PC-9 (cell line): Measurements from ENCODE around the gene FOXP3. TPM values are rescaled to one million over a fixed set of nuclear protein-coding genes. Genes with fewer than 3 reads are reported as not detected.

Experiments used
- BruUV-seq: library from RNA; stranded (reverse); fragments of 400-500 nt; replicated peaks from 2 replicates; lab custom pipeline; 2021; lab: Mats Ljungman, UMichigan
- CTCF ChIA-PET: fragments of 300-600 bp; sonication (Branson Sonifier 250); formaldehyde crosslinking; loops from one replicate; lab custom pipeline; 2022; ENCODE audit warnings: antibody characterized with exemption; lab: Charles Lee
- POLR2A ChIA-PET: fragments of 300-600 bp; sonication (Branson Sonifier 250); formaldehyde crosslinking; loops from one replicate; lab custom pipeline; 2022; ENCODE audit warnings: antibody characterized with exemption; ENCODE audit not compliant: unreplicated experiment; lab: Charles Lee
- DNase-seq, 2 experiments: peaks; one replicate each; pipeline versions ENCODE4 v3.0.0 to v3.0.0-alpha.2; 2015 to 2022; ENCODE audit warnings: mixed read lengths in 1 of 2
- H2AFZ ChIP-seq: fragments of 200-600 bp; sonication (generic); 2 replicates; pipeline ENCODE4 v1.8.1; 2017; ENCODE audit warnings: antibody characterized with exemption
- H3F3A ChIP-seq: fragments of 200-600 bp; sonication (generic); 2 replicates; pipeline ENCODE4 v1.8.1; 2017; ENCODE audit warnings: antibody characterized with exemption, mild to moderate bottlenecking, low read depth; ENCODE audit not compliant: insufficient read depth
- H3K27ac ChIP-seq: fragments of 200-600 bp; sonication (generic); 2 replicates; pipeline ENCODE4 v1.6.1; 2016; ENCODE audit warnings: mixed run types
- H3K27me3 ChIP-seq: fragments of 200-600 bp; sonication (generic); 2 replicates; pipeline ENCODE4 v1.6.1; 2016; ENCODE audit warnings: low read depth, mixed run types; ENCODE audit not compliant: insufficient read depth
- H3K36me3 ChIP-seq: fragments of 200-600 bp; sonication (generic); 2 replicates; pipeline ENCODE4 v1.6.1; 2016; ENCODE audit warnings: low read depth, mixed run types
- H3K4me1 ChIP-seq: fragments of 200-600 bp; sonication (generic); replicated peaks from 2 replicates; pipeline ENCODE4 v1.6.1; 2016; ENCODE audit warnings: mixed run types; ENCODE audit not compliant: insufficient read depth
- H3K4me2 ChIP-seq: fragments of 200-600 bp; sonication (generic); 2 replicates; pipeline ENCODE4 v1.6.1; 2017; ENCODE audit warnings: mixed run types
- H3K4me3 ChIP-seq: fragments of 200-600 bp; sonication (generic); 2 replicates; pipeline ENCODE4 v1.6.1; 2016; ENCODE audit warnings: mixed run types
- H3K79me2 ChIP-seq: fragments of 200-600 bp; sonication (generic); 2 replicates; pipeline ENCODE4 v1.6.1; 2017; ENCODE audit warnings: low read depth, mixed run types
- H3K9me2 ChIP-seq: fragments of 200-600 bp; sonication (generic); 2 replicates; pipeline ENCODE4 v1.8.1; 2017; ENCODE audit warnings: mild to moderate bottlenecking; ENCODE audit not compliant: insufficient read depth
- H3K9me3 ChIP-seq: fragments of 200-600 bp; sonication (generic); 2 replicates; pipeline ENCODE4 v1.8.1; 2016; ENCODE audit warnings: low read depth; ENCODE audit not compliant: insufficient read depth
- H4K20me1 ChIP-seq: fragments of 200-600 bp; sonication (generic); 2 replicates; pipeline ENCODE4 v1.8.1; 2017; ENCODE audit not compliant: insufficient read depth
- CTCF ChIP-seq: fragments of 200-600 bp; sonication (generic); conservative IDR thresholded peaks from 2 replicates; pipeline ENCODE4 v1.6.1; 2017; ENCODE audit warnings: mixed run types, antibody characterized with exemption, mild to moderate bottlenecking, moderate library complexity
- EZH2 ChIP-seq: fragments of 200-600 bp; sonication (generic); IDR thresholded peaks from 2 replicates; pipeline ENCODE4 v1.8.0; 2017; ENCODE audit warnings: antibody characterized with exemption, low read depth
- intact Hi-C: fragments of 100-400 bp; cut with micrococcal nuclease; formaldehyde crosslinking; loops from one replicate; pipeline ENCODE4 v1.10.0; 2022; ENCODE audit not compliant: unreplicated experiment
- total RNA-seq: library from RNA; stranded (reverse); gene quantifications from 2 replicates; pipeline ENCODE4 v1.2.3, GENCODE V29; 2021

Gene FOXP3
- total RNA-seq, 1 experiment from 2014 or later = not detected

GRCh38 chrX:49211074-49211473 is 53.4 kb downstream of the FOXP3 start:
- Histone ChIP-seq H3K79me2 (no peaks in the 10 kb centered on the region), H3K4me3 (no peak overlapping the region), H3K9me3 (no peaks in the 10 kb centered on the region), H3K4me2 (no peak overlapping the region), H3K27ac (no peak overlapping the region), H2AFZ (no peak overlapping the region), H3K4me1 (no peaks in the 10 kb centered on the region), H3K9me2 (no peaks in the 10 kb centered on the region), H4K20me1 (no peaks in the 10 kb centered on the region), H3K36me3 (no peaks in the 10 kb centered on the region), H3K27me3 (peaks cover 3% of the 10 kb centered on the region; the same call in 1 of the 2 replicates), H3F3A (no peaks in the 10 kb centered on the region)
- no TSS peak for BruUV-seq
- POLR2A ChIA-PET = no interaction called here
- intact Hi-C loops = no loop called here
- no peak for TF ChIP-seq EZH2
- no peak for TF ChIP-seq CTCF
- DNase-seq = no peak
- CTCF ChIA-PET = no interaction called here

- H4K20me1 ChIP-seq = no peaks in the 10 kb centered on the region
- no peaks in the 10 kb centered on the region for H3K9me2 ChIP-seq
- ChIA-PET POLR2A (no interaction called here), CTCF (no interaction called here)
- DNase-seq = no peak
- no peak overlapping the region for H2AFZ ChIP-seq
- no peak overlapping the region for H3K4me3 ChIP-seq
- no peaks in the 10 kb centered on the region for H3K36me3 ChIP-seq
- peaks cover 3% of the 10 kb centered on the region; the same call in 1 of the 2 replicates for H3K27me3 ChIP-seq
- H3K27ac ChIP-seq = no peak overlapping the region
- TF ChIP-seq EZH2 (no peak), CTCF (no peak)
- H3F3A ChIP-seq = no peaks in the 10 kb centered on the region
- no peak overlapping the region for H3K4me2 ChIP-seq
- H3K9me3 ChIP-seq = no peaks in the 10 kb centered on the region
- H3K4me1 ChIP-seq = no peaks in the 10 kb centered on the region
- H3K79me2 ChIP-seq = no peaks in the 10 kb centered on the region
- no TSS peak for BruUV-seq
- intact Hi-C loops = no loop called here
Observed at GRCh38 chrX:49210406-49210805, 54.1 kb downstream of the FOXP3 start.

- H3K9me2 ChIP-seq = no peaks in the 10 kb centered on the region
- intact Hi-C loops = no loop called here
- no peaks in the 10 kb centered on the region for H3K36me3 ChIP-seq
- no peaks in the 10 kb centered on the region for H3K9me3 ChIP-seq
- no TSS peak for BruUV-seq
- POLR2A ChIA-PET = no interaction called here
- H3K79me2 ChIP-seq = no peaks in the 10 kb centered on the region
- no peak overlapping the region for H3K4me2 ChIP-seq
- H4K20me1 ChIP-seq = no peaks in the 10 kb centered on the region
- H3K4me1 ChIP-seq = no peaks in the 10 kb centered on the region
- H3K27me3 ChIP-seq = peaks cover 3% of the 10 kb centered on the region; the same call in 1 of the 2 replicates
- no peak overlapping the region for H2AFZ ChIP-seq
- no peak for DNase-seq
- TF ChIP-seq CTCF (no peak), EZH2 (no peak)
- no peak overlapping the region for H3K27ac ChIP-seq
- CTCF ChIA-PET = no interaction called here
- no peak overlapping the region for H3K4me3 ChIP-seq
- no peaks in the 10 kb centered on the region for H3F3A ChIP-seq
Observed at GRCh38 chrX:49209434-49210251, 54.9 kb downstream of the FOXP3 start.
